HG03064 (cell line): ENCODE measurements around the gene LIM2.

Source experiments
- ATAC-seq: cut with Tn5 transposase; IDR thresholded peaks from one replicate; pipeline ENCODE4 v1.9.1; 2021; ENCODE audit warnings: low read depth; ENCODE audit not compliant: unreplicated experiment

The LIM2 gene

DNA sequence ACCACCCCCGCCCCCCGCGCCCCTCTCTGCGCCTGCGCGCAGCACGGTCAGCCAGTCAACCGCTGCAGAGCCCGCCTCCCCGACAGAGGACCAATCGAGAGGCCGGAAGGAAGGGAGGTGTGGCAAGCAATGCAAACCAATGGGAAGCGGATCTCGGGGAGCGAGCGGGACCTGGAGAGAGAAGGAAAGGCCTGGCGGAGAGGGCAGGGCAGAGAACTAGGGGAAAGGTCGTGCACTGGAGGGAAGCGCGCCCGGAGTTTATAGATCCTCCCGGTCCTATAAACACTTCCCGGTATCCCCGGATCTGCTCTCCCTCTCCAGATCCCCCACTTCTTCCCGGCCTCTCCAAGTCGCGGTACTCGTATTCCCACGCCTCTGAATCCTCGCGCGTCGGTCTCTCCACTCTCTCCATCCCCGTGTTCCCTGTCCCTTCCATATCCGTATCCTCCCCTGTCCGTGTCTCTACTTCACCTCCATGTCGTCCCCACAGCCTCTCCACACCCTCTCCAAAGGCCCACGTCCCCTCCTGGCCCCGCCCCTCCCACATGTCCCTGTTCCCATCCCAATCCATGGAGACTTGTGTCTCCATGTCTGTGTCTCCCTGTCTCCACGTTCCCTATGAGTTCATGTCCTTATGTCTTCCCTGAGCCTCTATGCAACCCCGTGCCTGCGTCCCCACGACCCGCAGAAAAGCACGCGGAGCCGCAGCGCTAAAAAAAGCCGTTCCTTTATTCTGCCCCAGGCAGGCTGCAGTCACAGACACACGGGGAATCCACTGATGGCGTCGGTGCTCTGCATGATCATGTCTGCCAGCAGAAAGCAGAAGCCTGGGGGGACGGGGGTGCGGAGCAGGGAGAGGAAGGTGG, 21.2 kb downstream of the LIM2 start:
- ATAC-seq: no peak

- ATAC-seq: no peak
These were observed 21.8 kb downstream of the LIM2 start, which contains the start of gene ETFB for GRCh38 chr19:51365965-51366388. Gene ETFB (minus strand): TSS chr19:51366388. CDS start chr19:51366326, 62 bp downstream.

DNA sequence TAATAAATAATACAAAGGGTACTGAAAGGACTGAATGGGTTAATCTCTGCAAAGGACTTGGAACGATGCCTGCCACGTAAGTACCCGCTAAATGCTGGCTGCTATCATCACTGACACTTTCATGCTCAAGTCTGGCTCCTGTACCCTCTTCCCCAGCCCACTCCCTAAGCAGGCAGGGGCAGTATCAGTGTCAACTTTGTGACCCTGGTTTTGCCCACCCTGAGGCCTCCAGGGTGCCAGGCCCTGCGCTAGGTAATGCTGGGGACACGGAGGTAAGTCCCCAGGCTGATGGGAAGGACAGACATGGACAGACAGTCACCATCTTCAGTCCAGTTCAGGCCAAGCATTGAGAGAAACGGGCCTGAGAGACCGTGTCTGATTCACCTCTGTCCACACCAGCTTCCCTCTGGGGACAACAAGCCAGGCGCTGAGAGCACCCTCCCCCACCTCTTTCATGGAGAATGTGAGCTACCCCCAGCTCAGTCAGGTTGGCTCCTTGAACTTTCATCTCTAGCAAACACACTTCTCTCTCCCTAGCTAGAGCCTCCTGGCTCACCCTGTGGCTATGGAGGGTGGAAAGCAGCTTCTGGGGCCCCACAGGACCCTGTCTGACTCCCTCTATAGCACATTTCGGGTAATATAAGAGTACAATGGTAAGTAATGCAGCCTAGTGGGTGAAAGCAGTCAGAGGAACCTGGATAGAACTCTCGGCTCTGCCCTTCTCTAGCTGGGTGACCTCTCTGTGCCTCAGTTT, 22.4 kb downstream of the LIM2 start:
- no peak for ATAC-seq

DNA sequence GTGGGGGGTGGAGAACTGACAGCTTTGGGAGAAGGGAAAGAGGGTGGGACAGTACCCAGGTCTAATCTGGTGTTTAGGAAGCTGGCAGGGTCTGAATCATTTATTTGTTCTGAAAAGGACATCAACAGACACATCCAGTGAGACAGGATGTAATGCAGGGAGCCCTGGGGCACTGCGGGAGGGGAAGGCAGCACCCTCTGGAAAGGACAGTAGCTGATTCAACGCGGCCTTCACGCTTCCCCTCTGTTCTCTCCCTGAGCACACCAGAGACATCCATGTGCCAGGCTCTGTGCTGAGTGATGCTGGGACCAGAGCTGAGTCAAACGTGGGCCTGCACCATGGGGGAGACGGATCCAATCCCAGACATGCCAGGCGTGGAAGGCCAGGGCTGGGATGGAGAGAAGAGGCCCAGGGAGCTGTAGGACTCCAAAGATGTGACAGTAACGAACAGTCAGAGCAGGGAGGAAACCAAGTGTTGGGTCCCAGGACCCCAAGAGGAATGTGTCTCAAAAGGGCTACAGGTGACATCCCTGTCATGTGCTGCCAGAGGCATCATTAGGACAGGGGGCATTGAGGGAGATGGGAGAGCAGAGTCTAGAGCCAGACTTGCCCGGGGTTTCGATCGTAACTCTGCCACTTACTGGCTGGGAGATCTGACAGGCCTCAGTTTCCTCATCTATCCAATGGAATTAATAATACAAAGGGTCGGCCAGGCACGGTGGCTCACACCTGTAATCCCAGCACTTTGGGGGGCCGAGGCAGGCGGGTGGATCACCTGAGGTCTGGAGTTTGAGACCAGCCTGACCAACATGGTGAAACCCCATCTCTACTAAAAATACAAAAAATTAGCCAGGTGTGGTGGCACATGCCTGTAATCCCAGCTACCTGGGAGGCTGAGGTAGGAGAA, 23.3 kb downstream of the LIM2 start:
- ATAC-seq: no peak

DNA sequence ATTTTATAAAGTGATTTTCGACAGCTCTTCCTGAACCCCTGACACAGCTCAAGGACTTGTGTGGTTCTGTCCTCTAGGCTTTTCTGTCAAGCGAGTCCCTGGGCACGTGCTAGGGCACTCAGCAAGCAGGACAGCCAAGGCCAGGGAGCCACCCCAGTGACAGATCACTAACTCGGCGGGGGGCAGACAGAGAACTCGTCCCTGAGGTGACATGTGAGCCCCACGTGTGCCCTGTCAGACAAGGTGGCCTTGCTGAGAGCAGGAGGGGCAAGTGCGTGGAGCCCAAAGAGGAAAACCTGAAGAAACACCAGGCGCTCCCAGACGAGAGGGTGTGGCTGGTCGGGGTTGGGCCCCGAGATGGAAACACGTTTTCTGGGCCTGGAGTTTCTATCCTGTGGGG, 26.5 kb downstream of the LIM2 start:
- no peak for ATAC-seq

- no peak for ATAC-seq
These were observed 28.5 kb downstream of the LIM2 start for GRCh38 chr19:51359294-51359693.

GRCh38 chr19:51357952-51358351, 29.8 kb downstream of the LIM2 start:
- ATAC-seq: no peak

DNA sequence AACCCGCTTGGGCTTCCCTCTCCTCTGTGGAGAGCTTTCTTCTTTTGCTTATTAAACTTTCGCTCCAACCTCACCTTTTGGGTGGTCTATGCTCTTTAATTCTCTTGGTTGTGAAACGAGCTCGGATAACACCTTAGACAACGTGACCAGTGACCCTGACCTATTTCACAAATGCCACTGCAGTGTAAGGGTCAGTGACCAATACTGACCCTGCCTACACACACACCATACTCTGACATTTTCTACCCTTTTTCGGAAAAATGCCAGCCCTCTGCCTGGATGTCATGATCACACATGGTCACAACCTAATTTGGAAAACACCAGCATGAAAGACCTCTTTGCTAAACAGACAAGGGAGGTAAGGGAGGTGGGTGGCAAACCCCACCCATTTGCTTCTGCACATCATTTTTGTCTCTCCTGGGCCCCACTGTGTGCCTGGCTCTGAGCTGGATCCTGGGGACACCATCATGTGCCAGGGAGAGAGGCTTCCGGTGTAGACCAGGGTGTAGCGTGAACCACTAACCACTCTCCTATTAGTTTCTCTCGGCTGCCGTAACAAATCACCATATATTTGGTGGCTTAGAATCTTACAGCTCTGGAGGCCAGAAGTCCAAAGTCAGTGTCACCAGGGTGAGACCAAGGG, 31.5 kb downstream of the LIM2 start:
- no peak for ATAC-seq

GRCh38 chr19:51354742-51355148, 33.0 kb downstream of the LIM2 start:
- ATAC-seq: no peak

- no peak for ATAC-seq
These were observed 33.6 kb downstream of the LIM2 start for GRCh38 chr19:51354103-51354741.

- ATAC-seq: no peak
These were observed 34.9 kb downstream of the LIM2 start for GRCh38 chr19:51352783-51353360.

- ATAC-seq: no peak
These were observed 36.3 kb downstream of the LIM2 start for GRCh38 chr19:51351266-51351990.

- ATAC-seq: no peak
These were observed 40.4 kb downstream of the LIM2 start for GRCh38 chr19:51347209-51347928.

GRCh38 chr19:51346742-51347141, 41.0 kb downstream of the LIM2 start:
- ATAC-seq: no peak

- no peak for ATAC-seq
These were observed 42.6 kb downstream of the LIM2 start for GRCh38 chr19:51345076-51345620.

DNA sequence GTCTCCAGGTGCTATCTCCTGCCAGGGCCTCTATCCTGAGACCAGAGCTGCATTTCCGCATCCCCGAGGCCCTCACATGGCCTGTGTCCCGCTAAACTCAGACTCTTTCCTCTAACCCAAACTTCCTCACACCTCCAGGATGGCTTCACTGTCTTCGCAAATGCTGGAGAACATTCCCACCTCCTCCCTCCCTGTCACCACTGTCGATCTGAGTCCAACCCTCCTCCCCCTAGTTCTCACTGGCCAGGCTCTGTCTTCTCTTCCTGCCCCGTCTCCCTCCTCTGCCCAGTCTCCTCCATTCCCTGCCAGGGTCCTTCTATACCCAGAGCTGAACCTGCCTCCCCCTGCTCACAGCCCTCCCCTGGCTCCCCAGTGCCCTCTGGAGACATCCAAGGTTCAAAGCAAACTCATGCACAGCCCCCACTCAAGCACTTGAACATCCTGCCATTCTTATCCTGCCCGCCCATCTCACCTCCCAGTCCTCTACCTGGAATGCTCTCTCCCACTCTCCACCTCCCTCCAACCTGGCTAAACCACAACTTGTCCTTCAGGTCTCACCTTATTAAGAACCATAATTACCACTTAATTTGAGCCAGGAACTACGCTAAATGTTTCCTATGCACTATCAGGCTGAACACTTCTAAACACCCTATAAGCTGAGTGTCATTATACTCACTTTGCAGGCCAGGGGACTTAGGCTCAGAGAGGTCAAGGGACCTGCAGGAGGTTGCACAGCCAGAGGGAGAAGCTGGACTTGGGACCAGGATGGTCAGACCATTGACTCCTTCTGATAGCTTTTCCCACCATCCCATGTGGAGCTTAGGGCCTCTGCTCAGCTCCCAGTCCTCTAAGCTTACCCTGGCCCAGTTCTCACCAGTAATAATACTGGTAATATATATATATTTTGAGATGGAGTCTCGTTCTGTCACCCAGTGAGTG, 44.9 kb downstream of the LIM2 start:
- no peak for ATAC-seq
